GM20431 (cell line): ENCODE data around the gene RBM15B.

Source experiments
- in situ Hi-C: fragments of 300-500 bp; cut with MseI, MboI; formaldehyde crosslinking; loops from one replicate; pipeline ENCODE4 v1.15.0; 2020; ENCODE audit warnings: low sequenced_read_pairs; ENCODE audit not compliant: unreplicated experiment

RBM15B gene

DNA sequence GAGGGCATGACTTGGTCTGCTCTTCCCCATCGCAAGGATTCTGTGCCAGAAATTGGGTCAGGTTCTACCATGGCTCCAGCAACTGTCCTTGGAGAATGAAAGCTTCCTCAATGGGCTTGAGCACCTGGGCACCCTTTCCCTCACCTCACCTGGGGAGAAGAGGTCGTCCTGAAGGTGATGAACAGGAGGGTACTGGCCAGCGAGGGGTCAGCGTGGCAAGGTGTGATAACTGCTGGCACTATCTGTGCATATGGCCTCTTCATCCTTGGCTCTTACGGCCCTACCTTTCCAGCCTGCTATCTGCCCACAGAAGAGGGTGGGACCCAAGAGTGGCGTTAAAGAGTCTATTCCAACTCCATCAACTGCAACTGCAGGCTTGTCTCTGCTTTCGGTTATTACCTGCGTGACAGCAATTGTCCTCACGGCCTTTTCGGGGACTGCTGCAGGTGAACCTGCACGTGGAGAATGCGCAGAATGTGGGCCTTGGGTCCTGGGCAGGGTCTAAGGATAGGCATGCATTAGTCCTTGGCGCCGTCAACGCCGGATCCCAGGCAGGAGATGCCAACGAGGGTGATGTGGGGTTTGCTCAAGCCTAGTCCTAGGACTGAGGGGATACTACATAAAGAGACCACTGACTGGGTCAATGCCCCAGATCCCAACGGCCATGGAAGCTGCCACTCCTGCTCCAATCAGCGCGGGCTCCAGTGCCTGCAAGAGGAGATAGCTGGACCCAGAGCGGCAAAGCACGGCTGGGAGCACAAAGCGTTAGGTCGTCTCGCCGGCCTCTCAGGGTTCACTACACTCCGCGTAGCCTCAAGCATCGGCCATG lies 625 bp upstream of the RBM15B start:
- in situ Hi-C loops = no loop called here

DNA sequence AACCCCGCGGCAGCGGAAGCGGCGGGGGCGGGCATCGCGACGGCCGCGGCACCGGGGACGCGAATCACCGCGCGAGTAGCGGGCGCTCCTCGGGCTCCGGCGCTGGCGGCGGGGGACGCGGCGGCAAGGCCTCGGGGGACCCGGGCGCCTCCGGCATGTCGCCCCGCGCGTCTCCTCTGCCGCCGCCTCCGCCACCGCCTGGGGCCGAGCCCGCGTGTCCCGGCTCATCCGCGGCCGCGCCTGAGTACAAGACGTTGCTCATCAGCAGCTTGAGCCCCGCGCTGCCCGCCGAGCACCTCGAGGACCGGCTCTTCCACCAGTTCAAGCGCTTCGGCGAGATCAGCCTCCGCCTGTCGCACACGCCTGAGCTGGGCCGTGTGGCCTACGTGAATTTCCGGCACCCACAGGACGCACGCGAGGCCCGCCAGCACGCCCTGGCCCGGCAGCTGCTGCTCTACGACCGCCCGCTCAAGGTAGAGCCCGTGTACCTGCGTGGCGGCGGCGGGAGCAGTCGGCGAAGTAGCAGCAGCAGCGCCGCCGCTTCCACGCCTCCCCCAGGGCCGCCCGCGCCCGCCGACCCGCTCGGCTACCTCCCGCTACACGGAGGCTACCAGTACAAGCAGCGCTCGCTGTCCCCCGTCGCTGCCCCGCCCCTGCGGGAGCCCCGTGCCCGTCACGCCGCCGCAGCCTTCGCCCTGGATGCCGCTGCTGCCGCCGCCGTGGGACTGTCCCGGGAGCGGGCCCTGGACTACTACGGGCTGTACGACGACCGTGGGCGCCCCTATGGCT lies 675 bp downstream of the RBM15B start:
- in situ Hi-C loops = no loop called here

DNA sequence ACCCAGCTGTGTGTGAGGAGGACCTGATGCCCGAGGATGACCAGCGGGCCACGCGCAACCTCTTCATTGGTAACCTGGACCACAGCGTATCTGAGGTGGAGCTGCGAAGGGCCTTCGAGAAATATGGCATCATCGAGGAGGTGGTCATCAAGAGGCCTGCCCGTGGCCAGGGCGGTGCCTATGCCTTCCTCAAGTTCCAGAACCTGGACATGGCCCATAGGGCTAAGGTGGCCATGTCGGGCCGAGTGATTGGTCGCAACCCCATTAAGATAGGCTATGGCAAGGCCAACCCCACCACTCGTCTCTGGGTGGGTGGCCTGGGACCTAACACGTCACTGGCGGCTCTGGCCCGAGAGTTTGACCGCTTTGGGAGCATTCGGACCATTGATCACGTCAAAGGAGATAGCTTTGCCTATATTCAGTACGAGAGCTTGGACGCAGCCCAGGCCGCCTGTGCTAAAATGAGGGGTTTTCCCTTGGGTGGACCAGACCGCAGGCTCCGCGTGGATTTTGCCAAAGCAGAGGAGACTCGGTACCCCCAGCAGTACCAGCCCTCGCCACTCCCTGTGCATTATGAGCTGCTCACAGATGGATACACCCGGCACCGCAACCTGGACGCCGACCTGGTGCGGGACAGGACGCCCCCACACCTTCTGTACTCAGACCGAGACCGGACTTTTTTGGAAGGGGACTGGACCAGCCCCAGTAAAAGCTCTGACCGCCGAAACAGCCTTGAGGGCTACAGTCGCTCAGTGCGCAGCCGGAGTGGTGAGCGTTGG lies 1.5 kb downstream of the RBM15B start:
- in situ Hi-C loops = no loop called here

DNA sequence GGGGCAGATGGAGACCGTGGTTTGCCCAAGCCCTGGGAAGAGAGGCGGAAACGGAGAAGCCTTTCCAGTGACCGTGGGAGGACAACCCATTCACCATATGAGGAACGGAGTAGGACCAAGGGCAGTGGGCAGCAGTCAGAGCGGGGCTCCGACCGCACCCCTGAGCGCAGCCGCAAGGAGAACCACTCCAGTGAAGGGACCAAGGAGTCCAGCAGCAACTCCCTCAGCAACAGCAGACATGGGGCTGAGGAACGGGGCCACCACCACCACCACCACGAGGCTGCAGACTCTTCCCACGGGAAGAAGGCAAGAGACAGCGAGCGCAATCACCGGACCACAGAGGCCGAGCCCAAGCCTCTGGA lies 2.0 kb downstream of the RBM15B start:
- in situ Hi-C loops = no loop called here

DNA sequence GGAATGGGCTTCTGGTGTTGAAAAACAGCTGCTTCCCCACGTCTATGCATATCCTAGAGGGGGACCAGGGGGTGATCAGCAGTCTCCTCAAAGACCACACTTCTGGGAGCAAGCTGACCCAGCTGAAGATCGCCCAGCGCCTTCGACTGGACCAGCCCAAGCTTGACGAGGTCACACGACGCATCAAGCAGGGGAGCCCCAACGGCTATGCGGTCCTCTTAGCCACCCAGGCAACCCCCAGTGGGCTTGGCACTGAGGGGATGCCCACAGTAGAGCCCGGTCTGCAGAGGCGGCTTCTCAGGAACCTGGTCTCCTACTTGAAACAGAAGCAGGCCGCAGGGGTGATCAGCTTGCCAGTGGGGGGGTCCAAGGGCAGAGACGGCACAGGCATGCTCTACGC lies 2.5 kb downstream of the RBM15B start:
- in situ Hi-C loops = no loop called here

DNA sequence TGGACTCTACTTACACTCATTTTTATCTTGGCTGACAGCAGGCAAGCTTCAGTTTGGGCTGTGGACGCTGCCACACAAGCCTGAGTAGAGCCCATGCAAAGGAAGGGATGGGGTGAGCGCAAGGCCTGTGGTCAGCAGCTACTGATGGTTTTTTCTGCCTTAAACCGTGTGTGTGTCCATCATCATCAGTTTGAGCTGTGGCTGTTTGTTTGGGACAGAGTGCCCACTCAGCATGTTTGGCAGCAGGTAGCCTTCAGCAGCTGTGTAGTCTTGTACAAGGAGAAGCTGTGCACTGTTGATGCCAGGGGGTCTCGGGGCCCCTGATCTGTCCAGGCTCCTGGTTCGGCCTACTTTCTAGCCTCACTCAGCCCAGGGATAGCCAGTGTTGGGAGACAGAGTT lies 3.5 kb downstream of the RBM15B start:
- in situ Hi-C loops = no loop called here

DNA sequence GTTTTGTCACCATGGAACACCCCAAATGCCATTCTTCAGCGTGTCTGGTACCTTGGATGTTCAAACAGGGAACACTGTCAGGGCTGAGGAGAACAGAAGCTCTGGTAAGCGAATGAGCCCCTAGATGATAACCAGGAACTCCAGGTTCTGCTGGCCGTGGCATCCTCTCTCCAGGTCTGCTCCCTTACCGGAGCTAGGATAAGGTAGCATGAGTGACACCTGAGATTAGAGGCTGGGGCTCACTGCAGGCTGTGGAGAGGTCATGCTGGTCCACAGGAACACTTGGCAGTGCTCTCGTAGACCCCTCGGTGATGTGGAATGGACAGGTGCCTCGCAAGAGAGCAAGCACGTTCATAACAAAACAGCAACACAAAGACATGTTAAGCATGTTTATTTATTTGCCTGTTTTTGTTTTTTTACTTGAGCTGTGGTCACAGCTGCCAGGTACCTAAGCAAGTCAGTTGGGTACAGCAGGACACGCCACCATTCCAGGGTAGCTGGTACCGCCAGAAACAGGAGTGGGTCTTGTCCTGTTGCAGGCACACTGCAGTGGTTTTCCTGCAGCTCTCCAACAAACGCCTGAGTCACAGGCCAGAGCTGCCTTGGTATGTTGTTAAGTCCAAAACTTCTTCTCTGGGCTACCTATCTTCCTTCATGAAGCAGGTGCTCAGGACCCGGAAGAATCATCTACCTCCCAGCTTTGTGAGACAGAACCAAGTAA lies 4.6 kb downstream of the RBM15B start:
- in situ Hi-C loops = no loop called here

DNA sequence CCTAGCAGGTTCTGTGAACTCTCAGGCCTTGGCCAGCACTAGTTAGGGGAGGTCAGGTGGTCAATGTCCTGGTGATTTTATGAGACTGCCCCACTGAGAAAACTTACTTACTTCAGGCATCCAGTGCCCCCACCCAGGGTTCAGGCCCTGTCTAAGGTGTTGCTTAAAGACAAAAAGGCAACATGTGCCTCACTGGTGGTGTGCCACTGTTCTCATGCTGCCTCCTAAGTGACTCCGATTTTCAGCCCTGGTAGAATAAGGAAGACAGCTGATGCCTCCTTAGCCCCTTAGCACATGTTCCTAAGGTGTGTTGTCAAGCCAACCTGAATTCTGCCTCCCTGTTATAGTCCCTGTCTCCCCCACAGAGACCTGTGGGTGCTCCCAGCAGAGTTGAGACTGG lies 5.3 kb downstream of the RBM15B start:
- in situ Hi-C loops = no loop called here

DNA sequence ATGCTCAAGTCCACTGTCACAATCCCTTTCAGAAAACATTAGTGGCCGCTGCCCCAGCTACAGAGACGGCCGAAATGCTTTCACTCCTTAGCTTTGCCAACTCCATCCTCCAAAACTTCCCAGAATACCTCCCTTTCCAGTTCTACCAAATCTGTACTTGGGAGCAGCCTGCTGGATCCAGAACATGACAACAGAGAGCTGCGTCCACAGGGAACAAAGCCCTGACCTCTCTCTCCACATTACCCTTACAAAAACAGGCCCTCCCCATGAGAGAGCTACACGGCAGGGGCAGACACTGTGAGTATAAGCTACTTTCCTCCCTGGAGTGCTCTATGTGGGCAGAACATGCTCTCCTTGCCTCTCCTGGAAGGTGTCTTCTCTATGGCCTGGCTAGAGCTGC lies 6.3 kb downstream of the RBM15B start:
- in situ Hi-C loops = no loop called here

DNA sequence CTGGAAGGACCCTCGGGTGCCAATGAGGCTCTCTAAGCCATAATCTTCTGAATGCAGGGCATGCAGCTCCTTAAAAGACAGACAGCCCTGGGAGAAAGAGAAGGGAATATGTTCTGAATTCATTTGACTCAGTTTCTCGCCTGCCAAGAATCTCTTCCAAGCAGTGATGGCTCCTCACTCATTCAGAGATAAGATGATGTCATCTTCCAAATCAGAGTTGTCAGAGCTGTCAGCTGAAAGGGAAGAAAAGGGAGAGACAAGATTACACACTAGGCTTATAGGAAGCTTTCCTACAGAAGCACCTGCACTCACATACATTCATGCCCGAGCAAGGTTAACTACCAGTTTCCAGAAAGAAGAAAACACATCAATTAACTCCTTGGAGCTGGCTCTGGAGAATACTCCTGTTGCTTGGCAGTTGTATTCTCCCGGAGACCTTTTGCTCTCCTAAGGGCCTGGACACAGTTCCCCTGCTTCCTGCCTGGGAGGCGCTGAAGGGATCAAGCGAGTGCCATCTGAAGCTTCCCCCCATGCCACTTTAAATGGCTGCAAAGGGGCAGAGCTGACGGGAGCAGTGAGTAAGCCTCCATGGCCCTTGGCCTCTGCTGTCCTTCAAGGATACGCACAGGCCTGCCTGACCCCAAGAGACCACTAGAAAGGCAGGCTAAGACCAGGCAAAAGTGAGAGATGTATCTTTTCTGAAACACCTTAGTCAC lies 7.7 kb downstream of the RBM15B start:
- in situ Hi-C loops = no loop called here

DNA sequence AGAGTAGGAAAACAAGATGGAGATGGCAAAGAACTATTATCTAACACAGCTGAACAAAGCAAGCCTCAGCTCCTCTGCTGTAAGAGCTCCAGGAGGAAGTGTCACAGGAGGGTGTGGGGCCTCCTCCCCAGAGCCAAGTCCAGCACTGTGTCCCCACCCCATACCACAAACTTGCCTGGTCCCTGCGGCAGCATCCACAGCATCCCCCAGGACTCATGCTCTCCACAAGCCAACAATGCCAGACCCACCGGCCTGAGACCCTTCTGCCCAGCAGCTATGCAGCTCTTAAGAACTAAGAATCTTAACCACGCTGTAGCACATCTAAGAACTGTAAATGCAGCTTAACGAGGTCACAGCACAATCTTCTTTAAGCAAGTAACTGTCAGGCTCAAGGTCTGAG lies 9.1 kb downstream of the RBM15B start:
- in situ Hi-C loops = no loop called here

DNA sequence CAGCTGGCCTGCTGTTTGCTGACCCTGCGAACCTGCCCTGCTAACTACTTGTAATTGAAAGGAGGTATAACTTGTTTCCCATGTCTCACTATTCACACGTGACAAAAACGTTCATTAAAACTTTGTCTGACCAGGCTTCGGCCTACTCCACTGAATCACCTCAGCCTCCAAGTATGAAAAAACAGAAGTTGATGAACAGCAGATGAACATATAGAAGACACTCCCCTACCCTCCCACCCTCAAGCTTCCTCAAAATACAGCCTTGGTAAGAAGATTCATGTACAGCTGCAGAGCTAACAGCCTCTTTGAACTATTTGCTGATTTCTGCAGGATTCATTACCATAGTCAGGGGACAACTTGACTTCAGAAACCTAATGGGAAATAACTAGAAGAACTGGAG lies 10.7 kb downstream of the RBM15B start:
- in situ Hi-C loops = no loop called here

DNA sequence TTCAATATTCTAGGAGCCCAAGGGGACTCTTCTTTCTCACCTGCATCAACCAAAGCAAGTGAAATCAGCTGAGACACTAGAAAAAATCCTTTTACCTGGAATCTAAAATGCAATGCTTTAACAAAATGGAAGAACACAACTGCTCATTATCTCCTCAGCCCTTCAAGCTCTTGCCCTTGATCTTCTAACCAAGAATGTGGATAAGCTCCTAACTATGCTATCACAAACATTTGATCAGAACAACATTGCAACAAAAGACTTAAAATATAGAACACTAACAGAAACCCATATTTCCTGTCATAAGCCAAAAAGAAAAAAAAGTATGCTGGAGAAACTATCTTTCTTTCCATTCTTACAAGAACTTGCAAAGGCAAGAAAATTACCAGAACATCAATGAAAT lies 12.6 kb downstream of the RBM15B start:
- in situ Hi-C loops = no loop called here

DNA sequence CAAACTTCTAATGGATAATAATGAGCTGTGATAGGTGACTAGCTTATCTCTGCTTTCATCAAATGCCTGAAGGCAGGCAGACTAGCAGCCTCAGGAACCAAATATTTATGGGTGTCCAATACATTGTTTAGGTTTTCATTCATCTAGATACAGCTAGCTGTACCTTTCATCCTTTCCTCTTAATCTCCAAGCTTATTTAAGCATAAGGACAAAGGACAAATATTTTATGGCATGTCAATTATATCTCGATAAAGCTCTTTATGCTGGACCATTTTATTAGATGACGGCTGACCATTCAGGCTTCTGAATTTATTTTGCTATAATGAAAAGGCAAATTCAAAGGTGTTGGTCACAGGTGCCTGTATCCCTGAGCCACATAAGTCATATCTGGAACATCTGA lies 16.9 kb downstream of the RBM15B start:
- in situ Hi-C loops = no loop called here

DNA sequence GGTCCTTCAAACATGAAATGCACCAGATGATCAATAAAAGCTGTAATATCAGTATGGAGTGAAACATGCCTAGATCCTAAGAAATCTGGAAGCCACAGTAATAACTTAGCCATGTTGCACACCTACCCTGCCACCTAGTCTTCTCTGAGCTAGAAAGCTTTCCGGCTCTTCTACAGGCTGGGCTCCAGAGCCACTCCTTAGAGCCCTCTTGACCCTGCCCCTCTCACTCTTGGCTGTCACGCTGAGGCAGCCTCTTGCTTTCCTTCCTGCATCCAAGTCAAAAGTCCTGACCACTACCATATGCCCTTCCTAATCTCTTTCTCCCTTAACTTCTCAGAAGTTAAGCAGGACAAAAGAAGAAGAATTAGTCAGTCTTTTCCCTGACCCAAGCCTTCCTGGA lies 17.7 kb downstream of the RBM15B start:
- in situ Hi-C loops = no loop called here

DNA sequence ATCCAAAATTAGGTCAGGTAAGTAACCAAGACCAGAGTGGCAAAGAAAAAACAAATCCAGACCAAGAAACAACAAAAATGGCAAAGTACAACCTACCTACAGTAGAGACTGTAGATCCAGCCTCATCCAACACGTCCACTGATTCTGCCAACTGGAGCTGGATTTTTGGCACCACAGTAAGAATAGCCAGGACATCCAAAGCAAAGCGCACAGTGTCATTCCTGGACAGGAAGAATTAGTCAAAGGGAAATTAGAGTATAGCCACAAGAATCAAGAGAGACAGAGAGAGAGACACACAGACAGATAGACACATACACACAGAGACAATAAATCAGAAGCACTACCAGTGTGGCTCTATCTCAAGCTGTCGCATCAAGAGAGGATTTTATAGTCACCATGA lies 31.1 kb downstream of the RBM15B start:
- in situ Hi-C loops = no loop called here

DNA sequence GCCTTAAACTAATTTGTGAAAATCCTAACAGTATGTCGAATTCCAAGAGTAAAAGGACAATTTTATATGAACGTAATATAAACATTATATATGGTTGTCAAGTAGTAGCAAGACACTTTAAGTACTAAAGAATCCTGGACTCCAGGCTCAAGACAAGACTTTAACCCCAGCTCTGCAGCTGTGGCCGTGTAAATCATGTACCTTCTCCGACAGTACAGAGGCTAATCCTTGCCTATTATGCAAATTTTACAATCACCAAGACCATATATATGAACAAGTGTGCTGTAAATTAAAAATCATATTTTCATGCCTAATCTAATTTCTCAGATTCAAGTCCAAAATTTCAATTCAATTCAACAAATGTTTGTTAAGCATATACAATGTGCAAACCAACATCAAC lies 35.8 kb downstream of the RBM15B start:
- in situ Hi-C loops = no loop called here

DNA sequence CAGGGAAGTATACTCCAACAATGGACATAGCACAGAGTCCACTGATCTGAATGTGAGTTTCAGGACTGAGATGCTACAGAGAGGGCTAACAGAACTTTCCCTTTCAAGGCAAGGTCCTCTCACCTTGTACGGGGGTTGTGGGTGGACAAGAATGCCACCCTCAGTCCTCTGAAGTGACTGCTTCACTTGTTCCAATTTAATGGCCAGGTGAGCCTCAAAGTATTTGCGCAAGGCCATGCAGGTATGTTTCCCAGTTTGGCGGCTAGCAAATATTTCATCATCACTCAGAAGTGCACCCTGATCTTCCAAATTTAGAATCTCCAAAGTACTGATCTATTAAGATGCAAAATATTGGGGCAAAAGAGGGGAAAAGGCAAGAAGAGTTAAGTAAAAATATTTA lies 38.1 kb downstream of the RBM15B start:
- in situ Hi-C loops = no loop called here

DNA sequence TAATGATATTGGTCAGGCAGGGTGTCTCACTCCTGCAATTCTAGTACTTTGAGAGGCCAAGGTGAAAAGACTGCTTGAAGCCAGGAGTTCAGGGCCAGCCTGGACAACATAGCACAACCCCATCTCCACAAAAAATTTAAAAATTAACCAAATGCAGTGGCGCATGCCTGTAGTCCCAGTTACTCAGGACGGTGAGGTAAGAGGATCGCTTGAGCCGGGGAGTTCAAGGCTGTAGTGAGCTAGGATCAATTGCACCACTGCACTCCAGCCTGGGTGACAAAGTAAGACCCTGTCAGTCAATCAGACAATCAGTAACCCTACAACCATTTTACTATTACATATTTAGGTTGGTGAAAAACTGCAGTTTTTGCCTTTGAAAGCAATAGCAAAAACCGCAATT lies 43.0 kb downstream of the RBM15B start:
- in situ Hi-C loops = no loop called here
